RWPE2 (cell line): ENCODE measurements around the gene KLF2.
"Not testable (repeated sequence)": the region's sequence is repeated elsewhere in the genome, so short reads cannot be mapped to it uniquely, and the experiment has no call there.

Source experiments
- ATAC-seq: fragments of 200-7000 bp; cut with Tn5 transposase; 3 replicates; pipeline ENCODE4 v1.9.1; 2021; ENCODE audit warnings: low read depth
- DNase-seq: peaks from one replicate; pipeline ENCODE4 v3.0.0-alpha.2; 2020; ENCODE audit warnings: low spot score
- H3K27ac ChIP-seq: fragments of 450-650 bp; 2 replicates; pipeline ENCODE4 v1.5.1; 2017; ENCODE audit warnings: mild to moderate bottlenecking; ENCODE audit not compliant: poor library complexity, severe bottlenecking
- H3K27me3 ChIP-seq: fragments of 250-450 bp; sonication (Bioruptor Pico); 2 replicates; pipeline ENCODE4 v1.5.1; 2021; ENCODE audit warnings: mild to moderate bottlenecking, moderate library complexity; ENCODE audit not compliant: insufficient read depth, poor library complexity, severe bottlenecking
- H3K36me3 ChIP-seq: fragments of 250-450 bp; sonication (Bioruptor Pico); 2 replicates; pipeline ENCODE4 v1.5.1; 2020; ENCODE audit warnings: low read depth, mild to moderate bottlenecking, moderate library complexity
- H3K4me1 ChIP-seq: fragments of 250-450 bp; sonication (Bioruptor Pico); 2 replicates; pipeline ENCODE4 v1.5.1; 2021; ENCODE audit warnings: mild to moderate bottlenecking, moderate library complexity; ENCODE audit not compliant: insufficient read depth, poor library complexity, severe bottlenecking
- H3K4me3 ChIP-seq: fragments of 250-450 bp; sonication (Bioruptor Pico); 2 replicates; pipeline ENCODE4 v1.5.1; 2021; ENCODE audit warnings: mild to moderate bottlenecking, moderate library complexity; ENCODE audit not compliant: severe bottlenecking
- H3K9me3 ChIP-seq: fragments of 250-450 bp; sonication (Bioruptor Pico); 2 replicates; pipeline ENCODE4 v1.5.1; 2021; ENCODE audit warnings: mild to moderate bottlenecking, moderate library complexity; ENCODE audit not compliant: severe bottlenecking
- TF ChIP-seq, protein P1 (sequence below): fragments of 450-650 bp; IDR thresholded peaks from one replicate; pipeline ENCODE4 v1.5.1; 2017; ENCODE audit warnings: mild to moderate bottlenecking, moderate library complexity; ENCODE audit not compliant: poor library complexity, severe bottlenecking

The KLF2 gene

DNA sequence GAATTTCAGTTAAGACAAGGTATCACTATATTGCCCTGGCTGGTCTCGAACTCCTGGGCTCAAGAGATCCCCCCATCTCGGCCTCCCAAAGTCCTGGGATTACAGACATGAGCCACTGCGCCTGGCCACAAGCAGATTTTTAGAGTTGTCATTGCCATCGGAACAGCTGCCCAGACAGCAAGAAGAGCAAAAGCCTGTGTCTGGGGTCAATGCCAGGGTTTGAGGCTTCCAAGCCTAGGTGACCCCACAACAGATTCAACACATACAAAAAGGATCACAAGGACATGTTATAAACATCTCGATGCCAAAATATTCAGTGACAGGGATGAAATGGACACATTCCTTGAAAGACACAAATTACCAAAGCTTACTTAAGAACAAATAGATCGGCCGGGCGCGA, 40.1 kb upstream of the KLF2 start:
- Histone ChIP-seq H3K4me1 (peaks cover under 1% of the 10 kb centered on the region), H3K4me3 (no peak overlapping the region), H3K36me3 (no peaks in the 10 kb centered on the region), H3K27ac (no peak overlapping the region), H3K9me3 (no peaks in the 10 kb centered on the region), H3K27me3 (peaks cover 47% of the 10 kb centered on the region)
- TF ChIP-seq, protein P1, sequence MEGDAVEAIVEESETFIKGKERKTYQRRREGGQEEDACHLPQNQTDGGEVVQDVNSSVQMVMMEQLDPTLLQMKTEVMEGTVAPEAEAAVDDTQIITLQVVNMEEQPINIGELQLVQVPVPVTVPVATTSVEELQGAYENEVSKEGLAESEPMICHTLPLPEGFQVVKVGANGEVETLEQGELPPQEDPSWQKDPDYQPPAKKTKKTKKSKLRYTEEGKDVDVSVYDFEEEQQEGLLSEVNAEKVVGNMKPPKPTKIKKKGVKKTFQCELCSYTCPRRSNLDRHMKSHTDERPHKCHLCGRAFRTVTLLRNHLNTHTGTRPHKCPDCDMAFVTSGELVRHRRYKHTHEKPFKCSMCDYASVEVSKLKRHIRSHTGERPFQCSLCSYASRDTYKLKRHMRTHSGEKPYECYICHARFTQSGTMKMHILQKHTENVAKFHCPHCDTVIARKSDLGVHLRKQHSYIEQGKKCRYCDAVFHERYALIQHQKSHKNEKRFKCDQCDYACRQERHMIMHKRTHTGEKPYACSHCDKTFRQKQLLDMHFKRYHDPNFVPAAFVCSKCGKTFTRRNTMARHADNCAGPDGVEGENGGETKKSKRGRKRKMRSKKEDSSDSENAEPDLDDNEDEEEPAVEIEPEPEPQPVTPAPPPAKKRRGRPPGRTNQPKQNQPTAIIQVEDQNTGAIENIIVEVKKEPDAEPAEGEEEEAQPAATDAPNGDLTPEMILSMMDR: no peak
- no peak for ATAC-seq
- DNase-seq: no peak

DNA sequence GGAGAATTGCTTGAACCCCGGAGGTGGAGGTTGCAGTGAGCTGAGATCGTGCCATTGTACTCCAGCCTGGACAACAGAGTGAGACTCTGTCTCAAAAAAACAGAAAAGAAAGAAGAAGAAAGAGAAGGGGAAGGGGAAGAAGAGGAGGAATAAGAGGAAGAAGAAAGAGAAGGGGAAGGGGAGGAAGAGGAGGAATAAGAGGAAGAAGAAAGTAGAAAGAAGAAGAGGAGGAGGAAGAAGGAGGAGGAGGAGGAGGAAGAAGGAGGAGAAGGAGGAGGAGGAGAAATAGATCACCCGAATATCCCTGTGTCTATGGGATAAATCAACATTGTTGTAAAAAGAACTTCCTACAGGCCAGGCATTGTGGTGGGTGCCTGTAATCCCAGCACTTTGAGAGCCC, 39.5 kb upstream of the KLF2 start:
- DNase-seq, H3K9me3 ChIP-seq, H3K4me1 ChIP-seq, H3K4me3 ChIP-seq, H3K36me3 ChIP-seq, ATAC-seq, H3K27ac ChIP-seq: not testable (repeated sequence)
- peaks cover 43% of the 10 kb centered on the region for H3K27me3 ChIP-seq

DNA sequence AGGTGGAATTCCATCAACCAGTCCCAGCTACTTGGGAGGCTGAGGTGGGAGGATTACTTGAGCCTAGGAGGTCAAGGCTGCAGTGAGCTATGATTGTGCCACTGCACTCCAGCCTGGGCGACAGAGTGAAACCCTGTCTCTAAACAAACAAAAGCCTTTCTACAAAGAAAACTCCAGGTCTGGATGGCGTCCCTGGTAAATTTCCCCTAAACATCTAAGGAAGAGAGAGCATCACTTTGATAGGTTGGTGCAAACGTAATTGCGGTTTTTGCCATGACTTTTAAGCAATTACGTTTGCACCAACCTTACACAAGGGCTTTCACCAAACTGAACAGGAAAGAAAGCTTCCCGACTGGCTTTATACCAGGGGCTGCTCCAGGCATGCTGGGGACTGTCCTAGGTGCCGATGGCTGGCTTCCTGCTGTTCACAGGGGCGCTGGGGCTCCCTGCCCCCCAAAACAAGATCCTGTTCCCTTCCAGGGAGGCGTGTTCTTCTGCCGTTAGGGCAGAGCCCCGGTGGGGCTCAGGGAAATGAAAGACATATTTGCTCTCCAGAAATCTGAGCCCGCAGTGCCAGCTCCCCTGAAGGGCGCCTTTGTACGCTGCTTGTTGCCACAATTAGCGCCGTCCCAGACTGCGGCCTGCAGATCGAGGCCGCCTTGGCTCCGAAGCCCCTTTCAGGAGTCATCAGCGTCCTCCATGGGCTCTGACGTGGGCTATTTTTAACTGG, 38.7 kb upstream of the KLF2 start:
- Histone ChIP-seq H3K27ac (no peak overlapping the region), H3K36me3 (no peaks in the 10 kb centered on the region), H3K27me3 (peaks cover 40% of the 10 kb centered on the region), H3K9me3 (no peaks in the 10 kb centered on the region), H3K4me3 (no peak overlapping the region), H3K4me1 (no peaks in the 10 kb centered on the region)
- no peak for DNase-seq
- ATAC-seq: peak; percentile 40; the same call in 2 of the 3 replicates
- TF ChIP-seq, protein P1: no peak

DNA sequence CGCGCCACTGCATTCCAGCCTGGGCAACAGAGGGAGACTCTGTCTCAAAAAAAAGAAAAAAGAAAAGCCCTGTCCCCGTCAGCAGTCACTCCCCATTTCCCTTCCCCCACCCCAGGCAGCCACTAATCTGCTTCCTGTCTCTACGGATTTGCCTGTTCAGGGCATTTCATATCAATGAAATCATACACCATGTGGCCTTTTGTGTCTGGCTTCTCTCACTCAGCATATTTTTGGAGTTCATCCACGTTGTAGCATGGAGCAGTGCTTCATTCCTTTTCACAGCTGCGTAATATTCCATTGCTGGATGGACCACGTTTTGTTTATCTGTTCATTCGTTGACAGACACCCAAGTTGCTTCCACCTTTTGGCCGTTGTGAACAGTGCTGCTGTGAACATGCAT, 36.1 kb upstream of the KLF2 start:
- ATAC-seq: no peak
- Histone ChIP-seq H3K36me3 (no peaks in the 10 kb centered on the region), H3K9me3 (no peaks in the 10 kb centered on the region), H3K4me3 (no peak overlapping the region), H3K27ac (no peak overlapping the region), H3K27me3 (peaks cover 34% of the 10 kb centered on the region), H3K4me1 (peaks cover 6% of the 10 kb centered on the region)
- no peak for DNase-seq
- TF ChIP-seq, protein P1: no peak

DNA sequence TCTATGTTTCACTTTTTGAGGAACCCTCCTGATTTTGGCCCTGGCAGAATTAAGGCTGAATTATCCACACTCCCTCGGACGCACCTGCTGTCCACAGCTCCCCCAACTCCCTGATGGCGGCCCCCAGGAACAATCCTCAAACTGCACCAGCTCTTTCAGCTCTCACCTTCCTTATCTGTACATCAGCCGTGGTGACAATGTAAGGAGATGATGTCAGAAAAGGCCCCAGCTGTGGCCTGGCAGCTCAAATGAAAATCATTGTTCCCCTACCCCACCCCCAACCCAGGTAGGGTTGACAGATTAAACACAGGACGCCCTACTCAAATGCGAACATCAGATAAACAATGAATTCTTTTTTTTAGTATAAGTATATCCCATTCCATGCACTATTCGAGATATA, 35.0 kb upstream of the KLF2 start:
- H3K4me1 ChIP-seq: peaks cover 6% of the 10 kb centered on the region

More for the DNA sequence above, 35.0 kb upstream of the KLF2 start:
- ATAC-seq: no peak
- Histone ChIP-seq H3K36me3 (no peaks in the 10 kb centered on the region), H3K4me3 (no peak overlapping the region), H3K9me3 (no peaks in the 10 kb centered on the region), H3K27ac (no peak overlapping the region), H3K27me3 (peaks cover 26% of the 10 kb centered on the region)
- no peak for DNase-seq
- TF ChIP-seq, protein P1: no peak
